Neural cell (in vitro differentiated cells): ENCODE data around the gene ENGASE. TPM values are rescaled to one million over a fixed set of nuclear protein-coding genes. Genes with fewer than 3 reads are reported as not detected.

ENCODE experiments used
- H2AFZ ChIP-seq: fragments of 200-600, 300-800 bp; sonication (generic), shearing (Covaris generic); 2 replicates; pipeline ENCODE4 v1.6.0; 2014; ENCODE audit warnings: low read depth, mild to moderate bottlenecking, antibody characterized with exemption, low read length, moderate library complexity
- H3F3A ChIP-seq: fragments of 200-600 bp; shearing (Covaris generic); 2 replicates; pipeline ENCODE4 v1.6.1; 2016; ENCODE audit warnings: mild to moderate bottlenecking, moderate library complexity, mixed read lengths, antibody characterized with exemption, low read length; ENCODE audit not compliant: insufficient read depth, poor library complexity, severe bottlenecking
- H3K27ac ChIP-seq: fragments of 200-600, 300-800 bp; sonication (generic), shearing (Covaris generic); 2 replicates; pipeline ENCODE4 v1.5.1; 2014; ENCODE audit warnings: mild to moderate bottlenecking, low read length, moderate library complexity
- H3K27me3 ChIP-seq: fragments of 300-800, 200-600 bp; sonication (generic), shearing (Covaris generic); 2 replicates; pipeline ENCODE4 v1.6.0; 2014; ENCODE audit warnings: mild to moderate bottlenecking, low read depth, low read length, moderate library complexity; ENCODE audit not compliant: insufficient read depth
- H3K36me3 ChIP-seq: fragments of 300-800, 200-600 bp; sonication (generic), shearing (Covaris generic); 2 replicates; pipeline ENCODE4 v1.5.1; 2014; ENCODE audit warnings: mild to moderate bottlenecking, antibody characterized with exemption, low read length, moderate library complexity; ENCODE audit not compliant: insufficient read depth
- H3K4me2 ChIP-seq: fragments of 300-800, 200-600 bp; sonication (generic), shearing (Covaris generic); 2 replicates; pipeline ENCODE4 v1.6.0; 2014; ENCODE audit warnings: mild to moderate bottlenecking, low read length
- H3K4me3 ChIP-seq: fragments of 300-800, 200-600 bp; sonication (generic), shearing (Covaris generic); 2 replicates; pipeline ENCODE4 v1.5.1; 2014; ENCODE audit warnings: mild to moderate bottlenecking, low read length, moderate library complexity
- H3K79me2 ChIP-seq: fragments of 200-600 bp; shearing (Covaris generic); replicated peaks from 2 replicates; pipeline ENCODE4 v1.6.0; 2014; ENCODE audit warnings: mild to moderate bottlenecking, low read length, moderate library complexity; ENCODE audit not compliant: insufficient read depth
- H3K9ac ChIP-seq: fragments of 300-800, 200-600 bp; sonication (generic), shearing (Covaris generic); 2 replicates; pipeline ENCODE4 v1.6.1; 2016; ENCODE audit warnings: mild to moderate bottlenecking, low read length, mixed read lengths
- H3K9me2 ChIP-seq: fragments of 200-600 bp; shearing (Covaris generic); 2 replicates; pipeline ENCODE4 v1.6.1; 2016; ENCODE audit warnings: mild to moderate bottlenecking, low read length, mixed read lengths; ENCODE audit not compliant: insufficient read depth
- H3K9me3 ChIP-seq: fragments of 200-600, 300-800 bp; sonication (generic), shearing (Covaris generic); 2 replicates; pipeline ENCODE4 v1.6.1; 2016; ENCODE audit warnings: mild to moderate bottlenecking, mixed run types, low read length, moderate library complexity, mixed read lengths
- H4K20me1 ChIP-seq: fragments of 200-600 bp; shearing (Covaris generic); 2 replicates; pipeline ENCODE4 v1.6.1; 2016; ENCODE audit warnings: mild to moderate bottlenecking, mixed run types; ENCODE audit not compliant: insufficient read depth
- CTCF ChIP-seq: fragments of 450-650 bp; IDR thresholded peaks from 2 replicates; pipeline ENCODE4 v1.5.1; 2014; ENCODE audit warnings: antibody characterized with exemption, mild to moderate bottlenecking, moderate library complexity; ENCODE audit not compliant: poor library complexity, severe bottlenecking
- EP300 ChIP-seq: fragments of 450-650 bp; conservative IDR thresholded peaks from 2 replicates; pipeline ENCODE4 v1.6.1; 2014; ENCODE audit warnings: antibody characterized with exemption, mild to moderate bottlenecking, moderate library complexity; ENCODE audit not compliant: poor library complexity, severe bottlenecking
- EZH2 ChIP-seq: fragments of 200-600, 300-800 bp; shearing (Covaris generic), sonication (generic); IDR thresholded peaks from 2 replicates; pipeline ENCODE4 v1.6.1; 2014; ENCODE audit warnings: antibody characterized with exemption, low read length, borderline replicate concordance, mild to moderate bottlenecking; ENCODE audit not compliant: insufficient read depth, poor library complexity, severe bottlenecking
- MXI1 ChIP-seq: fragments of 450-650 bp; conservative IDR thresholded peaks from 2 replicates; pipeline ENCODE4 v1.6.1; 2014; ENCODE audit warnings: antibody characterized with exemption, mild to moderate bottlenecking; ENCODE audit not compliant: poor library complexity, severe bottlenecking
- POLR2AphosphoS5 ChIP-seq: IDR thresholded peaks from 2 replicates; pipeline ENCODE4 v1.6.1; 2012
- RAD21 ChIP-seq: fragments of 450-650 bp; conservative IDR thresholded peaks from 2 replicates; pipeline ENCODE4 v1.6.1; 2014; ENCODE audit warnings: antibody characterized with exemption, mild to moderate bottlenecking, moderate library complexity
- REST ChIP-seq: IDR thresholded peaks from 2 replicates; pipeline ENCODE4 v1.6.1; 2012; ENCODE audit warnings: borderline replicate concordance
- SMC3 ChIP-seq: fragments of 450-650 bp; conservative IDR thresholded peaks from 2 replicates; pipeline ENCODE4 v1.6.1; 2014; ENCODE audit warnings: antibody characterized with exemption, mild to moderate bottlenecking, moderate library complexity; ENCODE audit not compliant: poor library complexity
- TAF1 ChIP-seq: IDR thresholded peaks from 2 replicates; pipeline ENCODE4 v1.6.1; 2012; ENCODE audit warnings: low read depth
- polyA plus RNA-seq: library from polyadenylated mRNA; depleted of rRNA; stranded (reverse); fragments of >200 nt; gene quantifications from 2 replicates; pipeline ENCODE4 v1.2.3, GENCODE V29; 2014

ENGASE gene
- polyA plus RNA-seq, 1 donor from 2014 or later, result 13.0 TPM

- H3K9me3 ChIP-seq, result no peaks in the 10 kb centered on the region
- H3K9me2 ChIP-seq, result no peaks in the 10 kb centered on the region
- H3K4me3 ChIP-seq, result no peak overlapping the region
- no peaks in the 10 kb centered on the region for H3F3A ChIP-seq
- no peaks in the 10 kb centered on the region for H4K20me1 ChIP-seq
- no peak overlapping the region for H2AFZ ChIP-seq
- H3K9ac ChIP-seq, result no peak overlapping the region
- H3K36me3 ChIP-seq, result no peaks in the 10 kb centered on the region
- no peaks in the 10 kb centered on the region for H3K27me3 ChIP-seq
- no peak overlapping the region for H3K4me2 ChIP-seq
- H3K79me2 ChIP-seq, result no peaks in the 10 kb centered on the region
- TF ChIP-seq POLR2AphosphoS5, result no peak
- TF ChIP-seq TAF1, result no peak
- TF ChIP-seq SMC3, result no peak
- TF ChIP-seq MXI1, result no peak
- TF ChIP-seq RAD21, result no peak
- TF ChIP-seq EZH2, result no peak
- no peak for TF ChIP-seq CTCF
- TF ChIP-seq REST, result no peak
- no peak for TF ChIP-seq EP300
- no peak overlapping the region for H3K27ac ChIP-seq
Measured at GRCh38 chr17:79102214-79102613, 27.6 kb downstream of the ENGASE start.

- Histone ChIP-seq H3K9me3 (no peaks in the 10 kb centered on the region), H4K20me1 (no peaks in the 10 kb centered on the region), H2AFZ (no peak overlapping the region), H3K79me2 (no peaks in the 10 kb centered on the region), H3K9ac (no peak overlapping the region), H3F3A (no peaks in the 10 kb centered on the region), H3K27me3 (no peaks in the 10 kb centered on the region), H3K36me3 (no peaks in the 10 kb centered on the region), H3K27ac (no peak overlapping the region), H3K4me2 (no peak overlapping the region), H3K4me3 (no peak overlapping the region), H3K9me2 (no peaks in the 10 kb centered on the region)
- TF ChIP-seq MXI1 (no peak), REST (no peak), CTCF (no peak), SMC3 (no peak), EP300 (no peak), RAD21 (no peak), EZH2 (no peak), POLR2AphosphoS5 (no peak), TAF1 (no peak)
Measured at GRCh38 chr17:79104898-79105600, 30.4 kb downstream of the ENGASE start.
